SK-N-MC (cell line): ENCODE data around the gene IFNAR1.
A peak's percentile ranks its signal among the peaks of the same experiment; 100 is the strongest.

Source experiments
- EZH2 ChIP-seq: fragments of 200-600 bp; sonication (generic); IDR thresholded peaks from one replicate; pipeline ENCODE4 v1.6.1; 2017; ENCODE audit warnings: antibody characterized with exemption
- FOXP2 ChIP-seq: optimal IDR thresholded peaks from 2 replicates; pipeline ENCODE3; 2011; ENCODE audit warnings: mild to moderate bottlenecking, moderate library complexity; ENCODE audit not compliant: insufficient read depth; ENCODE audit errors: extremely low read length, control extremely low read depth
- POLR2AphosphoS5 ChIP-seq: IDR thresholded peaks from 2 replicates; pipeline ENCODE4 v1.6.1; 2012; ENCODE audit warnings: mild to moderate bottlenecking, low read depth, low read length, borderline replicate concordance

- peak; percentile 17; the same call in 1 of the 2 replicates for TF ChIP-seq POLR2AphosphoS5
- TF ChIP-seq EZH2: no peak
- no peak for TF ChIP-seq FOXP2
These were observed 77.5 kb downstream of the IFNAR1 start for GRCh38 chr21:33402001-33402979.
